Fibroblast of lung (primary cell): ENCODE measurements around the gene CFAP70. TPM values are rescaled to one million over a fixed set of nuclear protein-coding genes. Genes with fewer than 3 reads are reported as not detected.

Experiments
- DNase-seq, 2 donors: peaks; one replicate each; pipeline versions ENCODE4 v3.0.0 to v3.0.0-alpha.2; 2010; ENCODE audit warnings: low read depth in 2 of 2
- H2AFZ ChIP-seq: 2 replicates; pipeline ENCODE4 v1.5.1; 2012; ENCODE audit warnings: low read length, control low read depth, inconsistent platforms
- H3K27ac ChIP-seq: 2 replicates; pipeline ENCODE4 v1.5.1; 2011; ENCODE audit warnings: low read length, control low read depth; ENCODE audit not compliant: insufficient read depth
- H3K27me3 ChIP-seq: 2 replicates; pipeline ENCODE4 v1.5.1; 2011; ENCODE audit warnings: mild to moderate bottlenecking, low read length; ENCODE audit not compliant: control insufficient read depth, insufficient read depth
- H3K36me3 ChIP-seq: 2 replicates; pipeline ENCODE4 v1.5.1; 2011; ENCODE audit warnings: low read length; ENCODE audit not compliant: control insufficient read depth, insufficient read depth
- H3K4me1 ChIP-seq: 2 replicates; pipeline ENCODE4 v1.5.1; 2011; ENCODE audit warnings: low read length; ENCODE audit not compliant: control insufficient read depth, insufficient read depth; ENCODE audit errors: extremely low read depth
- H3K4me2 ChIP-seq: 2 replicates; pipeline ENCODE4 v1.5.1; 2011; ENCODE audit warnings: low read length, control low read depth; ENCODE audit not compliant: insufficient read depth; ENCODE audit errors: extremely low read depth
- H3K4me3 ChIP-seq, 4 experiments: fragments of 200-600 bp in 1 of 4; sonication (generic) in 1 of 4; replicated peaks in 1 of 4; 2 replicates each; pipeline ENCODE4 v1.5.1; 2011 to 2016; ENCODE audit warnings: low read length in 4 of 4, low read depth in 3 of 4, mild to moderate bottlenecking in 3 of 4, control low read depth in 2 of 4, inconsistent platforms in 1 of 4, mixed read lengths in 1 of 4; ENCODE audit not compliant: insufficient read depth in 1 of 4; ENCODE audit errors: control extremely low read depth in 1 of 4
- H3K79me2 ChIP-seq: 2 replicates; pipeline ENCODE4 v1.5.1; 2012; ENCODE audit warnings: mild to moderate bottlenecking, low read length, inconsistent platforms; ENCODE audit not compliant: control insufficient read depth, insufficient read depth
- H3K9ac ChIP-seq: 2 replicates; pipeline ENCODE4 v1.5.1; 2011; ENCODE audit warnings: mild to moderate bottlenecking, low read length, control low read depth; ENCODE audit not compliant: insufficient read depth
- H3K9me3 ChIP-seq: 2 replicates; pipeline ENCODE4 v1.5.1; 2012; ENCODE audit warnings: low read depth, low read length; ENCODE audit not compliant: control insufficient read depth, insufficient read depth
- H4K20me1 ChIP-seq: 2 replicates; pipeline ENCODE4 v1.5.1; 2011; ENCODE audit warnings: low read length; ENCODE audit not compliant: control insufficient read depth, insufficient read depth; ENCODE audit errors: extremely low read depth
- CTCF ChIP-seq, 2 donors: IDR thresholded peaks in 1 of 2; conservative IDR thresholded peaks in 1 of 2; 1 replicate in 1 of 2; 2 replicates in 1 of 2; pipeline ENCODE4 v1.5.1; 2011 to 2012; ENCODE audit warnings: low read length in 2 of 2, control low read depth in 1 of 2, inconsistent platforms in 1 of 2, low read depth in 1 of 2, mild to moderate bottlenecking in 1 of 2
- EZH2 ChIP-seq: IDR thresholded peaks from 2 replicates; pipeline ENCODE4 v1.5.1; 2012; ENCODE audit warnings: low read length, control low read depth, mild to moderate bottlenecking; ENCODE audit errors: missing control alignments
- polyA minus RNA-seq: library from RNA; depleted of rRNA, polyadenylated mRNA; stranded (reverse); fragments of >200 nt; gene quantifications from 2 replicates; pipeline ENCODE4 v1.2.3, GENCODE V29; 2011; ENCODE audit warnings: low replicate concordance
- polyA plus RNA-seq, 2 donors: library from polyadenylated mRNA; depleted of rRNA in 1 of 2; stranded (reverse) in 1 of 2; unstranded in 1 of 2; fragments of >200 nt; gene quantifications; 2 replicates each; pipeline ENCODE4 v1.2.1, GENCODE V29; 2011 to 2012; ENCODE audit warnings: missing spikeins in 1 of 2
- total RNA-seq: library from RNA; depleted of rRNA; stranded (reverse); fragments of >200 nt; gene quantifications from 2 replicates; pipeline ENCODE4 v1.2.1, GENCODE V29; 2014

The CFAP70 gene
- total RNA-seq, result 1.0 and 1.3 TPM in 2 replicates
- 0.18 and 0.19 TPM in 2 replicates for polyA plus RNA-seq
- 0.19 and 0.22 TPM in 2 replicates for polyA plus RNA-seq (2012)
- polyA minus RNA-seq, result not detected in 2 replicates

- Histone ChIP-seq H3K36me3 (no peaks in the 10 kb centered on the region), H3K9ac (peak within 1 kb of the TSS; percentile 75), H3K27me3 (no peaks in the 10 kb centered on the region), H2AFZ (peak within 1 kb of the TSS; percentile 94), H4K20me1 (no peaks in the 10 kb centered on the region), H3K79me2 (no peaks in the 10 kb centered on the region), H3K4me1 (no peaks in the 10 kb centered on the region), H3K27ac (peak within 1 kb of the TSS; percentile 68), H3K9me3 (no peaks in the 10 kb centered on the region), H3K4me2 (peak within 1 kb of the TSS; percentile 98), H3K4me3 (peak within 1 kb of the TSS; percentile 61 to 86 (median 70))
- no peak for TF ChIP-seq EZH2
- no peak for TF ChIP-seq CTCF (conservative IDR thresholded peaks at IDR 0.05 in 1 of 2, IDR thresholded peaks at IDR 0.05 in 1 of 2; ENCODE audit: low read depth in 1 of 2, low read length in 2 of 2)
- DNase-seq, result peak; percentile 90 to 97
Measured at GRCh38 chr10:73358331-73359279, at the start of gene CFAP70. TSS of gene CFAP70 (minus strand) at chr10:73358864. CDS start at chr10:73354796, 4,068 bp downstream.

GRCh38 chr10:73408061-73408460 lies 49.4 kb upstream of the CFAP70 start:
- no peaks in the 10 kb centered on the region for H3K27me3 ChIP-seq
- H3K36me3 ChIP-seq, result peaks cover 2% of the 10 kb centered on the region
- H4K20me1 ChIP-seq, result no peaks in the 10 kb centered on the region
- no peak overlapping the region for H3K27ac ChIP-seq
- H3K4me3 ChIP-seq, result no peak overlapping the region
- no peak overlapping the region for H2AFZ ChIP-seq
- DNase-seq, result no peak
- no peaks in the 10 kb centered on the region for H3K4me1 ChIP-seq
- TF ChIP-seq EZH2 (no peak), CTCF (conservative IDR thresholded peaks at IDR 0.05 in 1 of 2, IDR thresholded peaks at IDR 0.05 in 1 of 2; ENCODE audit: low read depth in 1 of 2, low read length in 2 of 2) (no peak)
- peaks cover 83% of the 10 kb centered on the region for H3K79me2 ChIP-seq
- no peak overlapping the region for H3K9ac ChIP-seq
- no peaks in the 10 kb centered on the region for H3K9me3 ChIP-seq
- H3K4me2 ChIP-seq, result no peak overlapping the region

- Histone ChIP-seq H3K4me3 (no peak overlapping the region), H3K4me2 (no peak overlapping the region), H4K20me1 (no peaks in the 10 kb centered on the region), H3K27me3 (no peaks in the 10 kb centered on the region), H3K9me3 (no peaks in the 10 kb centered on the region), H3K4me1 (no peaks in the 10 kb centered on the region), H3K27ac (no peak overlapping the region), H2AFZ (no peak overlapping the region), H3K36me3 (peaks cover 2% of the 10 kb centered on the region), H3K9ac (no peak overlapping the region), H3K79me2 (peaks cover 86% of the 10 kb centered on the region)
- TF ChIP-seq EZH2 (no peak), CTCF (conservative IDR thresholded peaks at IDR 0.05 in 1 of 2, IDR thresholded peaks at IDR 0.05 in 1 of 2; ENCODE audit: low read depth in 1 of 2, low read length in 2 of 2) (no peak)
- no peak for DNase-seq
Measured at GRCh38 chr10:73407495-73407894, 48.8 kb upstream of the CFAP70 start.
